Measurements from ENCODE around the gene TMEM150C. TPM values are rescaled to one million over a fixed set of nuclear protein-coding genes. Genes with fewer than 3 reads are reported as not detected.

TMEM150C gene
- polyA plus RNA-seq, 1 donor: 3.9 TPM

Other genes starting within 250 kb of the TMEM150C start
- 401 TPM for gene HNRNPD, start 188.0 kb downstream of the TMEM150C start, polyA plus RNA-seq
- gene HNRNPDL, start 131.5 kb downstream of the TMEM150C start, polyA plus RNA-seq: 385 TPM
- gene ENOPH1, start 131.4 kb downstream of the TMEM150C start, polyA plus RNA-seq: 44.7 TPM
- 68.1 TPM for gene SCD5, start 236.8 kb upstream of the TMEM150C start, polyA plus RNA-seq

Data from large intestine (tissue), 1 donor.